Immature natural killer cell (primary cell): ENCODE data around the gene TIMM8A. TPM values are rescaled to one million over a fixed set of nuclear protein-coding genes. Genes with fewer than 3 reads are reported as not detected.
A peak's percentile ranks its signal among the peaks of the same experiment; 100 is the strongest.
"Not testable (repeated sequence)": the region's sequence is repeated elsewhere in the genome, so short reads cannot be mapped to it uniquely, and the experiment has no call there.

Source experiments
- DNase-seq, 3 donors: peaks; one replicate each; pipeline ENCODE4 v3.0.0; 2022; ENCODE audit warnings: mixed read lengths in 1 of 3
- H3K27ac Mint-ChIP-seq, 6 donors: one replicate each; pipeline ENCODE4 v1.8.0; 2020; ENCODE audit warnings: mixed read lengths in 6 of 6, mild to moderate bottlenecking in 5 of 6, inconsistent platforms in 4 of 6, moderate library complexity in 3 of 6
- H3K27me3 Mint-ChIP-seq, 3 donors: one replicate each; pipeline ENCODE4 v1.8.0; 2020 to 2021; ENCODE audit warnings: low read depth in 3 of 3, mild to moderate bottlenecking in 3 of 3, mixed read lengths in 3 of 3, moderate library complexity in 3 of 3, inconsistent platforms in 1 of 3
- H3K36me3 Mint-ChIP-seq, 3 donors: one replicate each; pipeline ENCODE4 v1.8.0; 2020; ENCODE audit warnings: mixed read lengths in 3 of 3, inconsistent platforms in 2 of 3, mild to moderate bottlenecking in 2 of 3
- H3K4me1 Mint-ChIP-seq, 2 donors: one replicate each; pipeline ENCODE4 v1.8.0; 2020; ENCODE audit warnings: inconsistent platforms in 2 of 2, mild to moderate bottlenecking in 2 of 2, mixed read lengths in 2 of 2, moderate library complexity in 1 of 2
- H3K4me3 Mint-ChIP-seq, 5 donors: one replicate each; pipeline ENCODE4 v1.8.0; 2020; ENCODE audit warnings: mild to moderate bottlenecking in 5 of 5, mixed read lengths in 5 of 5, inconsistent platforms in 3 of 5, moderate library complexity in 3 of 5
- H3K9me3 Mint-ChIP-seq, 6 donors: one replicate each; pipeline ENCODE4 v1.8.0; 2020; ENCODE audit warnings: mild to moderate bottlenecking in 6 of 6, mixed read lengths in 6 of 6, inconsistent platforms in 4 of 6, moderate library complexity in 3 of 6
- polyA plus RNA-seq, 3 donors: library from polyadenylated mRNA; unstranded; fragments of 300-500 nt; fragmentation: Illumina TruSeq; gene quantifications; one replicate each; pipeline ENCODE4 v1.2.3, GENCODE V29; 2021

The TIMM8A gene
- polyA plus RNA-seq, 3 donors from 2014 or later, result 3.1 to 10.5 (median 6.4) TPM

DNA sequence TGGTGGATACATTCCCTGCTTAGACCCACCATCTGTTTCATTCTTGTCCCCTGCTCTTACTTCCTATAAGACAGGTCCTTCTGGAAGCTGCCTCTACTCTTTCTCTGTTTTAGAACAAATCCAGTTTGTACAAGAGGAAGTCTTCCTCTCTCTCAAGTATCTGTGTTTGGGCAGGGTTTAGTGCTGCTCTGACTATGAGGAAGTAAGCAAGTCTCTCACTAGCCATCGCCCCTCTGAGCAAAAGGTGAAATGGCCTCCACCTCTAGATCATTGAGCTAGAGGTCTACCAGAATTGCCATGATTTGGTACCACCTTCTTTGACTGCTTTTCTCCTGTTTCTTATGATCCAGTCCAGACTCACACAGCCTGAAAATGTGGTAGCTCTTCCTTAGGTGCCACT is 29.0 kb upstream of the TIMM8A start:
- no peaks in the 10 kb centered on the region for H3K9me3 Mint-ChIP-seq
- H3K27ac Mint-ChIP-seq, result no peak overlapping the region
- H3K36me3 Mint-ChIP-seq, result no peaks in the 10 kb centered on the region
- no peak for DNase-seq
- H3K4me3 Mint-ChIP-seq, result no peak overlapping the region
- H3K27me3 Mint-ChIP-seq, result peaks cover 0 to 5% (median 0%) of the 10 kb centered on the region in 3 donors
- no peaks in the 10 kb centered on the region for H3K4me1 Mint-ChIP-seq

GRCh38 chrX:101370888-101371504 is 22.5 kb upstream of the TIMM8A start:
- H3K36me3 Mint-ChIP-seq, result no peaks in the 10 kb centered on the region
- H3K4me1 Mint-ChIP-seq, result no peaks in the 10 kb centered on the region
- no peaks in the 10 kb centered on the region for H3K9me3 Mint-ChIP-seq
- H3K4me3 Mint-ChIP-seq, result no peak overlapping the region
- peaks cover 0 to 9% (median 2%) of the 10 kb centered on the region in 3 donors for H3K27me3 Mint-ChIP-seq
- H3K27ac Mint-ChIP-seq, result no peak overlapping the region
- DNase-seq, result no peak

DNA sequence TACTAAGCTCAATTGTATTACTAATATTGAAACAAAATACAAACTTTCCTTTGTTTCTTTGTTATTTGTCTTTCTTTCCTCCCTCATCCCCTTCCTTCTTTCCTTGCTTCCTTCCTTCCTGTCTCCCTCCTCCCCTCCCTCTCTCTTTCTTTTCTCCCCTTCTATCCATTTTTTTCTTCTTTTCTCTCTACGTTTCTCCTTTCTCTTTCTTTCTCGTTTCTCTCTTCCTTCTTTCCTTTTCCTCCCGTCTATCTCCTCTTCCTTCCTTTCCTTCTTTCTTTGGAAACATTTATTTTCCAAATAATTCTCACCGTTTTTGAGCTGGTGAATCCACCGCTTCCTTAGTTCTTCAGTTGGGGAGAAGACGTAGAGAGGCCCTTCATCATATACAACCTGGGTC is 21.1 kb upstream of the TIMM8A start:
- Mint-ChIP-seq H3K4me1 (no peaks in the 10 kb centered on the region), H3K4me3 (no peak overlapping the region), H3K36me3 (no peaks in the 10 kb centered on the region), H3K27ac (no peak overlapping the region), H3K27me3 (peaks cover 0 to 7% (median 2%) of the 10 kb centered on the region in 3 donors), H3K9me3 (no peaks in the 10 kb centered on the region)
- no peak for DNase-seq

GRCh38 chrX:101368800-101369199 is 20.3 kb upstream of the TIMM8A start:
- Mint-ChIP-seq H3K4me1 (no peaks in the 10 kb centered on the region), H3K27me3 (peaks cover 0 to 7% (median 2%) of the 10 kb centered on the region in 3 donors), H3K27ac (no peak overlapping the region), H3K9me3 (no peaks in the 10 kb centered on the region), H3K36me3 (no peaks in the 10 kb centered on the region), H3K4me3 (no peak overlapping the region)
- no peak for DNase-seq

DNA sequence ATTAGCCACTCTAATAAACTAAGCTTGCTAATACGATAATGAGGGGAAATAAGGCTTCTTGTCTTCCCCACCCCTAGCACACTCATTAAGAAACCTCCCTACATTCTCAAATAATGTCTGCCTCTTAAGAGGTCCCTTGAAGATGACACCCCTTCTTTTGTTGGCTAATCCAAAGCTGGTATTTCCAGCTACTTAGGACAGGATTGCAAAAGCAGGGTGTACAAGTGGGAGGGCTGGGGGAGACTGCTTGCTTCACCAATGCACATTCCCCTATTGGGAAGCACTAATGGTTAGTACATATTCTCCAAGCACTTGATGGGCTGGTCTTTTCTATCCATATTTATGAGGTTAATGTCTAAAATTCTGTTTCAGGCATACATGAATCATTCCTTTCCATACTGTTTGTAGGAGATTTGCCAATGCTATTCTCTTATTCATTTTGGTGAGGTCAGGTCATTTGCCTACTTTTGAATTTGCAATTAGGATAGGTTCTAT is 16.8 kb upstream of the TIMM8A start:
- peaks cover 0 to 4% (median 2%) of the 10 kb centered on the region in 3 donors for H3K27me3 Mint-ChIP-seq
- H3K27ac Mint-ChIP-seq, result no peak overlapping the region
- no peaks in the 10 kb centered on the region for H3K9me3 Mint-ChIP-seq
- no peak for DNase-seq
- no peaks in the 10 kb centered on the region for H3K4me1 Mint-ChIP-seq
- no peak overlapping the region for H3K4me3 Mint-ChIP-seq
- H3K36me3 Mint-ChIP-seq, result no peaks in the 10 kb centered on the region

DNA sequence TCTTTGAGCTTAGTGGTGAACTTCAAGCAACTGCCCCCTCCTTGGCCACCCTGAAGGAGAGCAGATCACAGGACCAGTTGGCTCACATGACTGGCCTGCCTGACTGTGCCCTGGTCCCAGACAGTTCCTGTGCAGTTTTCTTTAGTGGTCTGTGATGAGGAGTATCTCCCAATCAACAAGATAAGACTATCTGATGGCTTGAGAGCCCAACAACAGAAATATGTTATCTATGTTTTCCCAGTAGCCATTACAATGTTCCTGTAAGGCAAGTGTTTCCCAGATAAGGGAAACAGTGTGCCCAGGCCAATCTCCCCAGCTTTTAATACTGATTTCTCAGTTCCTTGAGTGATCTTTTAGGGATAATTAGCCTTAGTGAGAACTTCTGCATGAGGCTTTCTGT is 14.2 kb upstream of the TIMM8A start:
- Mint-ChIP-seq H3K4me1 (no peaks in the 10 kb centered on the region), H3K9me3 (no peaks in the 10 kb centered on the region), H3K36me3 (no peaks in the 10 kb centered on the region), H3K4me3 (no peak overlapping the region), H3K27me3 (peaks cover 0 to 11% (median 4%) of the 10 kb centered on the region in 3 donors), H3K27ac (no peak overlapping the region)
- DNase-seq, result no peak

DNA sequence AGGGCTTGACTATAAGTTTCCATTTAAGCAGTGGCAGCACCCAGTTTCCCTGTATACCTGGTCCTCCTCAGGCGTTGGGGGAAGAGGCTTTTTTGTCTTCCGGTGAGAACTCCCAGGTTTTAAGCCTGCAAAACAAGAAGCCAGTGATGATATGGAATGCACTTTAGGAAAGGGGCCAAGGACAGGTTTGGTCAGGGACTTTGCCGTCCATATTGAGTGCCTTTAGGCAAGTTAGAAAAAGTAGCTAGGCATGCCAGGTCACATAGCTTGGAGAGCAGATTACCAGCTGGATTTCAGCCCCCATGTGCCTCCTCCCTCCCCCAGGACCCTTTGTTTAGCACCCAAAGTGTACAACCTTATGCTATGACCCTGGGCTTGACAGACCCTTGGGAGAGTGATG is 13.6 kb upstream of the TIMM8A start:
- Mint-ChIP-seq H3K9me3 (no peaks in the 10 kb centered on the region), H3K36me3 (no peaks in the 10 kb centered on the region), H3K27ac (no peak overlapping the region), H3K27me3 (peaks cover 0 to 11% (median 4%) of the 10 kb centered on the region in 3 donors), H3K4me1 (no peaks in the 10 kb centered on the region), H3K4me3 (no peak overlapping the region)
- no peak for DNase-seq

GRCh38 chrX:101360390-101360789 is 11.8 kb upstream of the TIMM8A start:
- Mint-ChIP-seq H3K27ac (no peak overlapping the region), H3K27me3 (peaks cover 0 to 14% (median 4%) of the 10 kb centered on the region in 3 donors), H3K9me3 (no peaks in the 10 kb centered on the region), H3K4me1 (no peaks in the 10 kb centered on the region), H3K36me3 (no peaks in the 10 kb centered on the region), H3K4me3 (no peak overlapping the region)
- DNase-seq, result no peak

DNA sequence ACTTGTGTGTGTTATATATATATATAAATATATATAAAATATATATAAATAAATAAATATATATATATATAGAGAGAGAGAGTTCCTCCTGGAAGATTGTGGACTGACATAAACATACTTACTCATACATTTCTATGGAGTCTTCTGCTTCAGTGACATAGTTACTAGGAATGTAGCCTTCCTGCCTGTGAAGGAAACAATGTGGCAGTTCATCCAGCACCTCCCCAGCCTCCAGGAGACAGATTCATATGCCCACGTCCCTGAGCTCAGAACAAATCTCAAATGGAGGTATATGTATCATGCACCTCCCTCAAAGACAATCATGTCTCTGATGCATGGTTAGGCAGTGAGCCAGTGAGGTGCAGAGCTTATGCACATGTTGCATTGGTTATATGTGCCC is 11.4 kb upstream of the TIMM8A start:
- Mint-ChIP-seq H3K9me3 (no peaks in the 10 kb centered on the region), H3K4me3 (no peak overlapping the region), H3K4me1 (no peaks in the 10 kb centered on the region), H3K27ac (no peak overlapping the region), H3K36me3 (no peaks in the 10 kb centered on the region), H3K27me3 (peaks cover 0 to 16% (median 4%) of the 10 kb centered on the region in 3 donors)
- no peak for DNase-seq

DNA sequence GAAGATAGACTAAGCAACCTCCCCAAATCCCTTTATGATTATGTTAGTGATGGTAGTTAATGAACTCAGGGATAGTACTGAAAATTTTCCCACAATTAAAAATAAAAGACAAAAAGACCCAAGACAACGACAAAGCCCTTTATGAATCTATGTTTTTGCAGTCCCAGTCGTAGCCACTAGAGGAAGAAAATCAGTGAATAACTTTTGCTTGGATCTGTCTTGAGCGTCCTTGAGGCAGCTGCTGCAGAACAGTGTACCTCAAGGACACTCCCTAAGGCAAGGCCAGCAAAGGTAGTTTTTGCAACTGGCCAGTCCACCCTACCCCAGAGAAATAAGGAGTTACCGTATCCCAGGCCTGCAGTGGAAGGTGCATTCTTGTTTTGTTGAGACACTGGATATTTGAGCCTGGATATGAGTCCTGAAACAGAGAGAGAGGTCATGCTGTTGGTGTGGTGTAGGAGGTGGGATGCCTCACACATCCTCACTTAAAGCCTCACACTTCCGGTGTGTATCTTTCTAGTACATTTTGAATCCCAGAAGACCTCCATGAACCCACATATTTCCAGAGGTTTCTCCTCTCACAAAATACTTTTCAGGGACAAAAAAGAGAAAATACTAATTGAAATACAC is 8.7 kb upstream of the TIMM8A start:
- DNase-seq, result no peak
- H3K9me3 Mint-ChIP-seq, result no peaks in the 10 kb centered on the region
- no peak overlapping the region for H3K27ac Mint-ChIP-seq
- H3K36me3 Mint-ChIP-seq, result no peaks in the 10 kb centered on the region
- peaks cover 0 to 19% (median 4%) of the 10 kb centered on the region in 3 donors for H3K27me3 Mint-ChIP-seq
- H3K4me1 Mint-ChIP-seq, result no peaks in the 10 kb centered on the region
- H3K4me3 Mint-ChIP-seq, result no peak overlapping the region

GRCh38 chrX:101349193-101349562 is 636 bp upstream of the TIMM8A start:
- peaks cover 3 to 4% (median 4%) of the 10 kb centered on the region in 3 donors for H3K27me3 Mint-ChIP-seq
- no peak for DNase-seq
- H3K27ac Mint-ChIP-seq, result peak overlapping the region; percentile 80 to 93 (median 88)

GRCh38 chrX:101347859-101348451 is 587 bp downstream of the TIMM8A start:
- H3K36me3 Mint-ChIP-seq, result no peaks in the 10 kb centered on the region
- H3K4me3 Mint-ChIP-seq, result peak overlapping the region; percentile 87 to 93 (median 90)
- peaks cover 15 to 24% of the 10 kb centered on the region in 2 donors for H3K4me1 Mint-ChIP-seq
- H3K27ac Mint-ChIP-seq, result peak overlapping the region in 5 of 6 donors; percentile 46 to 93 (median 88)
- no peak for DNase-seq
- H3K9me3 Mint-ChIP-seq, result no peaks in the 10 kb centered on the region
- peaks cover 3 to 4% (median 4%) of the 10 kb centered on the region in 3 donors for H3K27me3 Mint-ChIP-seq

More at GRCh38 chrX:101349193-101349562, 636 bp upstream of the TIMM8A start:
- Mint-ChIP-seq H3K4me3 (peak overlapping the region; percentile 87 to 93 (median 90)), H3K9me3 (no peaks in the 10 kb centered on the region), H3K36me3 (no peaks in the 10 kb centered on the region), H3K4me1 (peaks cover 15 to 24% of the 10 kb centered on the region in 2 donors)

DNA sequence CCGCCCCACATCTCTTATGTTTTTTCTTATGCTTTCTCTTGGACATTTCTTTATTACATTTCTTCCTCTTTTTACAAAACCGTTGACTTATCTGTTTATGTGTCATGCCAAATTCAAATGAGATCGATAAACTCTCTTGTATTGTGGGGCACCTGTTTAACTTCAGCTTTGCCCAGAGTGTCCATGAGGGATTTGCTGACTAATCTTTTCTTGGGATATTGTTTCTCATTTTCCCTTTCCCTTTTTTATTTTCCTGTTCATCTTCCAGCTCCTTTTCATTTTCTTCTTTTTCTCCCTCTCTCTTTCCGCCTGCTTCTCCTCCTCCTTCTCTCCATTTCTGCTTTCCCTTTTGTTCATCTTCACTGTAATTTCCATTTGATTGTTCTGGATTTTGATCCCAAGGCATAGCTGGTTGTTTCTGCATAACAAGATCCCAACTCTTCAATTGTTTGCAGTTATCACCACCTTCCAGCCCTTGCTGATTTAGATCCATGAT is 10.7 kb downstream of the TIMM8A start:
- Mint-ChIP-seq H3K27me3 (peaks cover 0 to 5% (median 5%) of the 10 kb centered on the region in 3 donors), H3K4me1 (no peaks in the 10 kb centered on the region), H3K4me3 (no peak overlapping the region), H3K9me3 (no peaks in the 10 kb centered on the region), H3K27ac (no peak overlapping the region), H3K36me3 (no peaks in the 10 kb centered on the region)
- DNase-seq, result no peak

DNA sequence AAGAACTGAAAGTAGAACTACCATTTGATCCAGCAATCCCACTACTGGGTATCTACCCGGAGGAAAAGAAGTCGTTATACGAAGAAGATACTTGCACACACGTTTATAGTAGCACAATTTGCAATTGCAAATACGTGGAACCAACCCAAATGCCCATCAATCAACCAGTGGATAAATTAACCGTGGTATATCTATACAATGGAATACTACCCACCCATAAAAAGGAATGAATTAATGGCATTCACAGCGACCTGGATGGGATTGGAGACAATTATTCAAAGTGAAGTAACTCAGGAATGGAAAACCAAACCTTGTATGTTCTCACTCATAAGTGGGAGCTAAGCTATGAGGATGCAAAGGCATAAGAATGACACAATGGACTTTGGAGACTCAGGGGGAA is 14.2 kb downstream of the TIMM8A start:
- DNase-seq, H3K4me1 Mint-ChIP-seq, H3K36me3 Mint-ChIP-seq, H3K9me3 Mint-ChIP-seq, H3K27me3 Mint-ChIP-seq, H3K4me3 Mint-ChIP-seq: not testable (repeated sequence)
- H3K27ac Mint-ChIP-seq, result peak overlapping the region in 1 of 6 donors; percentile 31
